Caco-2 (cell line): ENCODE data around the gene CAMK2G. TPM values are rescaled to one million over a fixed set of nuclear protein-coding genes. Genes with fewer than 3 reads are reported as not detected.

Experiments
- BruUV-seq: library from RNA; stranded (reverse); fragments of 400-500 nt; replicated peaks from 2 replicates; lab custom pipeline; 2021; lab: Mats Ljungman, UMichigan
- CTCF ChIA-PET: fragments of 300-600 bp; sonication (Branson Sonifier 250); formaldehyde crosslinking; loops from one replicate; lab custom pipeline; 2022; ENCODE audit warnings: antibody characterized with exemption; lab: Charles Lee
- POLR2A ChIA-PET: fragments of 300-600 bp; sonication (Branson Sonifier 250); formaldehyde crosslinking; loops from one replicate; lab custom pipeline; 2022; ENCODE audit warnings: antibody characterized with exemption; lab: Charles Lee
- DNase-seq, 2 experiments: peaks; one replicate each; pipeline versions ENCODE4 v3.0.0 to v3.0.0-alpha.2; 2020 to 2022
- H3K27me3 ChIP-seq: replicated peaks from 2 replicates; pipeline ENCODE4 v1.6.0; 2011; ENCODE audit warnings: low read length; ENCODE audit not compliant: control insufficient read depth, insufficient read depth
- H3K36me3 ChIP-seq: 2 replicates; pipeline ENCODE4 v1.5.1; 2011; ENCODE audit warnings: low read length; ENCODE audit not compliant: control insufficient read depth, insufficient read depth
- H3K4me1 ChIP-seq: fragments of 250-450 bp; sonication (Bioruptor Pico); 2 replicates; pipeline ENCODE4 v1.5.1; 2020; ENCODE audit warnings: mild to moderate bottlenecking
- H3K4me3 ChIP-seq: 2 replicates; pipeline ENCODE4 v1.5.1; 2011; ENCODE audit warnings: low read depth, mild to moderate bottlenecking, control low read depth, low read length
- H3K9me3 ChIP-seq: fragments of 250-450 bp; sonication (Bioruptor Pico); 2 replicates; pipeline ENCODE4 v1.5.1; 2020; ENCODE audit warnings: mild to moderate bottlenecking, moderate library complexity
- H3K27ac Mint-ChIP-seq: one replicate; pipeline ENCODE4 v1.8.0; 2022; ENCODE audit warnings: mixed read lengths; ENCODE audit not compliant: unreplicated experiment
- H3K27me3 Mint-ChIP-seq: one replicate; pipeline ENCODE4 v1.8.0; 2022; ENCODE audit warnings: mixed read lengths; ENCODE audit not compliant: insufficient read depth, unreplicated experiment
- H3K36me3 Mint-ChIP-seq: one replicate; pipeline ENCODE4 v1.8.0; 2022; ENCODE audit warnings: mild to moderate bottlenecking, mixed read lengths; ENCODE audit not compliant: insufficient read depth, unreplicated experiment
- H3K4me1 Mint-ChIP-seq: one replicate; pipeline ENCODE4 v1.8.0; 2022; ENCODE audit warnings: low read depth, mixed read lengths; ENCODE audit not compliant: unreplicated experiment
- H3K4me3 Mint-ChIP-seq: one replicate; pipeline ENCODE4 v1.8.0; 2022; ENCODE audit warnings: mild to moderate bottlenecking, moderate library complexity, mixed read lengths; ENCODE audit not compliant: unreplicated experiment
- H3K9me3 Mint-ChIP-seq: one replicate; pipeline ENCODE4 v1.8.0; 2022; ENCODE audit warnings: mixed read lengths; ENCODE audit not compliant: unreplicated experiment
- CTCF ChIP-seq, 2 experiments: fragments of 200-600 bp in 1 of 2; IDR thresholded peaks; 1 replicate in 1 of 2; 2 replicates in 1 of 2; pipeline versions ENCODE4 v1.5.1 to v1.8.0; 2011 to 2022; ENCODE audit warnings: antibody characterized with exemption in 1 of 2, control low read depth in 1 of 2, inconsistent platforms in 1 of 2, low read depth in 1 of 2, low read length in 1 of 2, mild to moderate bottlenecking in 1 of 2, moderate library complexity in 1 of 2; ENCODE audit not compliant: insufficient read depth in 1 of 2, severe bottlenecking in 1 of 2, unreplicated experiment in 1 of 2
- intact Hi-C: fragments of 100-400 bp; cut with micrococcal nuclease; formaldehyde crosslinking; loops from one replicate; pipeline ENCODE4 v1.10.0; 2022; ENCODE audit not compliant: unreplicated experiment
- total RNA-seq: library from RNA; stranded (reverse); gene quantifications from 2 replicates; pipeline ENCODE4 v1.2.3, GENCODE V29; 2022

The CAMK2G gene
- total RNA-seq, 1 experiment from 2014 or later: 78.8 TPM

DNA sequence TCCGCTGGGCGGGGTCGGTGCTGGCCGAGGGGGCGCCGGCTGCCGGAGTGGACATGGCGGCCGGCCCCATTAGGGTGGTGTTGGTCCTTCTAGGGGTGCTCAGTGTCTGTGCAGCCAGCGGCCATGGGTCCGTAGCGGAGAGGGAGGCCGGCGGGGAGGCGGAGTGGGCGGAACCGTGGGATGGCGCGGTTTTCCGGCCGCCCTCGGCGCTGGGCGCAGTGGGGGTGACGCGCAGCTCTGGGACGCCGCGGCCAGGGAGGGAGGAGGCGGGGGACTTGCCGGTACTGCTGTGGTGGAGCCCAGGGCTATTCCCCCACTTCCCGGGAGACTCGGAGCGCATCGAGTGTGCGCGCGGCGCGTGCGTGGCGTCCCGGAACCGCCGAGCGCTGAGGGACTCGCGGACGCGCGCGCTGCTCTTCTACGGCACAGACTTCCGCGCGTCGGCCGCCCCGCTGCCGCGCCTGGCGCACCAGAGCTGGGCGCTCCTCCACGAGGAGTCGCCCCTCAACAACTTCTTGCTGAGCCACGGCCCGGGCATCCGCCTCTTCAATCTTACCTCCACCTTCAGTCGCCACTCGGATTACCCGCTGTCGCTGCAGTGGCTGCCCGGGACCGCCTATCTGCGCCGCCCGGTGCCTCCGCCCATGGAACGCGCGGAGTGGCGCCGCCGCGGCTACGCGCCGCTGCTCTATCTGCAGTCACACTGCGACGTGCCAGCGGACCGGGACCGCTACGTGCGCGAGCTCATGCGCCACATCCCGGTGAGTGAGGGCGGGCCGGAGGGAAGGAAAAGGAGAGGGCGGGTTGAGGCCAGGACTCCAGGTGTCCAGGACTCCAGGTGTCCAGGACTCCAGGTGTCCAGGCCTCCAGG, 101.8 kb downstream of the CAMK2G start:
- ChIA-PET POLR2A (interaction anchor here (0.5 to 3.1 kb wide), 8 partner anchors 9 to 392 kb away, joined by 3 to 19 read pairs (median 5); partner anchors contain the start of genes CHCHD1, SEC24C, USP54 and ZSWIM8), CTCF (interaction anchor here (0.5 to 2.3 kb wide), 6 partner anchors 10 to 1354 kb away, joined by 3 to 9 read pairs (median 3); partner anchors contain the start of gene CHCHD1)
- intact Hi-C loops: loop anchor here (1.0 to 2.0 kb wide), 2 partner anchors 13 to 28 kb away; partner anchors contain the start of gene SEC24C
- no peaks in the 10 kb centered on the region for H3K9me3 ChIP-seq
- DNase-seq: peak; percentile 84 to 85
- H3K27ac Mint-ChIP-seq: peak overlapping the region; percentile 75
- peak in 1 of 2 experiments; percentile 2 for TF ChIP-seq CTCF (IDR thresholded peaks at IDR 0.05; ENCODE audit: insufficient read depth in 1 of 2, low read depth in 1 of 2, low read length in 1 of 2, severe bottlenecking in 1 of 2, unreplicated experiment in 1 of 2)
- no peaks in the 10 kb centered on the region for H3K9me3 Mint-ChIP-seq
- H3K4me1 ChIP-seq: peaks cover 7% of the 10 kb centered on the region; the same call in 1 of the 2 replicates
- BruUV-seq: no TSS peak
- peak overlapping the region; percentile 82 for H3K4me3 Mint-ChIP-seq
- H3K27me3 ChIP-seq: no peaks in the 10 kb centered on the region
- H3K36me3 Mint-ChIP-seq: peaks cover 67% of the 10 kb centered on the region
- peak overlapping the region; percentile 91 for H3K4me3 ChIP-seq
- H3K36me3 ChIP-seq: peaks cover 4% of the 10 kb centered on the region; the same call in 1 of the 2 replicates
- H3K27me3 Mint-ChIP-seq: no peaks in the 10 kb centered on the region
- H3K4me1 Mint-ChIP-seq: peaks cover 21% of the 10 kb centered on the region

GRCh38 chr10:73771722-73772280, 102.6 kb downstream of the CAMK2G start:
- Histone ChIP-seq H3K36me3 (peaks cover 4% of the 10 kb centered on the region; the same call in 1 of the 2 replicates), H3K9me3 (no peaks in the 10 kb centered on the region), H3K4me3 (peak overlapping the region; percentile 91), H3K27me3 (no peaks in the 10 kb centered on the region), H3K4me1 (peaks cover 7% of the 10 kb centered on the region; the same call in 1 of the 2 replicates)
- TSS peak; percentile 40 for BruUV-seq
- DNase-seq: peak in 1 of 2 experiments; percentile 49
- TF ChIP-seq CTCF (IDR thresholded peaks at IDR 0.05; ENCODE audit: insufficient read depth in 1 of 2, low read depth in 1 of 2, low read length in 1 of 2, severe bottlenecking in 1 of 2, unreplicated experiment in 1 of 2): no peak
- Mint-ChIP-seq H3K4me1 (peaks cover 21% of the 10 kb centered on the region), H3K27me3 (no peaks in the 10 kb centered on the region), H3K27ac (peak overlapping the region; percentile 75), H3K4me3 (peak overlapping the region; percentile 82), H3K9me3 (no peaks in the 10 kb centered on the region), H3K36me3 (peaks cover 65% of the 10 kb centered on the region)
- intact Hi-C loops: loop anchor here (1.0 to 2.0 kb wide), 2 partner anchors 12 to 27 kb away; partner anchors contain the start of gene SEC24C
- ChIA-PET POLR2A (interaction anchor here (0.5 to 3.1 kb wide), 5 partner anchors 9 to 180 kb away, joined by 3 to 19 read pairs (median 6); partner anchors contain the start of genes CHCHD1, SEC24C and USP54), CTCF (interaction anchor here (0.5 to 2.3 kb wide), 5 partner anchors 11 to 1355 kb away, joined by 3 to 9 read pairs (median 3); partner anchors contain the start of gene CHCHD1)

GRCh38 chr10:73769396-73769795, 105.0 kb downstream of the CAMK2G start:
- no peak overlapping the region for H3K27ac Mint-ChIP-seq
- ChIA-PET POLR2A (no interaction called here), CTCF (no interaction called here)
- H3K27me3 ChIP-seq: no peaks in the 10 kb centered on the region
- no TSS peak for BruUV-seq
- H3K36me3 Mint-ChIP-seq: peaks cover 88% of the 10 kb centered on the region
- intact Hi-C loops: no loop called here
- H3K9me3 Mint-ChIP-seq: no peaks in the 10 kb centered on the region
- H3K4me1 Mint-ChIP-seq: peaks cover 10% of the 10 kb centered on the region
- H3K9me3 ChIP-seq: no peaks in the 10 kb centered on the region
- no peaks in the 10 kb centered on the region for H3K27me3 Mint-ChIP-seq
- DNase-seq: no peak
- TF ChIP-seq CTCF (IDR thresholded peaks at IDR 0.05; ENCODE audit: insufficient read depth in 1 of 2, low read depth in 1 of 2, low read length in 1 of 2, severe bottlenecking in 1 of 2, unreplicated experiment in 1 of 2): no peak
- no peak overlapping the region for H3K4me3 ChIP-seq
- peaks cover 5% of the 10 kb centered on the region; the same call in 1 of the 2 replicates for H3K4me1 ChIP-seq
- H3K36me3 ChIP-seq: 0 out of 2 replicates have a peak, but pooled peaks cover 2% of the 10 kb centered on the region
- H3K4me3 Mint-ChIP-seq: no peak overlapping the region
